ENCODE measurements around the gene SP6. TPM values are rescaled to one million over a fixed set of nuclear protein-coding genes. Genes with fewer than 3 reads are reported as not detected.

Gene SP6
- under 1 TPM; 0.07 to 0.14 TPM for total RNA-seq

DNA sequence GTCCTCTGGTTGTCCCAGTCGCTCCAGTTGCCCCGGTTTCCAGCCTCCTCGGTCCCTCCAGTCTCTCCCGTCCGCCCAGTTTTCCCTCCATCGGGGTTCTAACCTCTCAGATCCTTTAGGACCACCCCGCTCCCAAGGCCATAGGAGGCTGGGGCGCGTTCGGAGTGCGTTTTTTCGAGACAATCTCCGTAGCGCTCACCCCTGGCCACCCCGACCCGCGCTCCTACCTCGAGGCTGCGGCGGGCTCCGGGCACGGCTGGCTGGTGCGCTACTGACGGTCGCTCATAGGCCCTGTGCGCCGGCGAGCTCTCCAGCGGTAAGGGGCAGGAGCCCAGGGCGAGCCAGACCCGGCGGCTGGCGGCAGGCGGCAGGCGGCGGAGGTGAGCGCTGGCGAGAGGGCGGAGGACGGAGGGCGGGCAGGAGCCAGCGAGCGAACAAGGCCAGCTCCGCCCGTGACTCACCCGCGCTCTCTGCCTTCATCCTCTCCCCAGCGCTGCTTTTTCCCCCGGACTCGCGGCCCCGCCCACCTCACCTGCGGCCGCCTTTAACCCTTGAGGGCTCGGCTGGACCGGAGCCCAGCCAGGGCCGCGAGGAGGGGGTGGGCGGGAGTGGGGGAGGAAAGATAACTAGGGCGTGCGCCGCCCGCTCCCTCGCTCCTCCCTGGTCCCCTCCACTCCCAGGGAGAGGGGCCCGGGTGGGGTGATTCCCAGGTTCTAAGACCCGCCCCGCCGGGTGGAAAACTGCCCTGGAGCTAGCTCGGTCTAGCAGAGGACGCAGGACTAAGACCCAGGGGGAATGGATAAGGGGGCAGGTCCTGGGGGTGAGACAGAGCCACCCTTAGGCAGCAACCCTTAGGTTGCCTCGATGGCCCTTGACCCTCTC lies at the start of gene SP6:
SP6 (minus strand) TSS at position 472 of the 882 bp plus-strand sequence. CDS start 2,734 bp downstream, outside the sequence.
- Mint-ChIP-seq H3K4me3 (peak within 1 kb of the TSS; percentile 6), H3K4me1 (peaks cover 18% of the 10 kb centered on the region), H3K27ac (no peak within 1 kb of the TSS), H3K27me3 (peaks cover 76% of the 10 kb centered on the region), H3K36me3 (ENCODE audit: low read depth) (no peaks in the 10 kb centered on the region), H3K9me3 (ENCODE audit: low read depth) (no peaks in the 10 kb centered on the region)
- intact Hi-C loops (cut with DNase I, micrococcal nuclease): no loop called here
- POLR2A ChIA-PET: interaction anchor here (0.7 kb wide), 1 partner anchor 34 kb away, joined by 4 read pairs; no protein-coding TSS in a partner anchor
- CTCF ChIA-PET: interaction anchor here (0.5 to 19.9 kb wide), 5 partner anchors 10 to 103 kb away, joined by 3 to 414 read pairs (median 3); partner anchors contain the start of genes LRRC46, MRPL10 and SCRN2
- DNase-seq (peak; percentile 82), ATAC-seq (peak; percentile 92)

DNA sequence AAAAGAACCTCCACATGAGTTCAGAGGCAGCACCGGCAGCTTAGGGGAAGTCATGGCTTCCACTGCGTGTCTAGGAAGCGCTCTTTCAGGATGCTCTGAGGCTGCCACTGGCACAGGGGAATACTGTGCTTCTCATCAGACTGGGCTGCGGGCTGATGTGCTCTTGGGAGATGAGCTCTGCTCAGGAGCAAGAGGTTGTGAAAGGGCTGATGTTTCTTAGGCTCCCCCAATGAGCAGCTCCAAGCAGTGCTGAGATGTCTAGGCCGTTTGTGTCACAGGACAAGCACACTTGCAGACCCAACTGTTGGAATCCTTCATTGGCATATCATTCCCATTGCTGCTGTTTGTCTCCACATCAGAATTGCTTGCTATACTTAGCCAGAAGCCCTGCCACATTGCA lies 48.7 kb upstream of the SP6 start:
- peaks cover 16% of the 10 kb centered on the region for H3K36me3 Mint-ChIP-seq (ENCODE audit: low read depth)
- H3K9me3 Mint-ChIP-seq (ENCODE audit: low read depth): no peaks in the 10 kb centered on the region
- intact Hi-C loops (cut with DNase I, micrococcal nuclease): loop anchor here (5.0 kb wide), 2 partner anchors 123 to 797 kb away; no protein-coding TSS in a partner anchor
- POLR2A ChIA-PET: no interaction called here
- no peak overlapping the region for H3K27ac Mint-ChIP-seq
- DNase-seq (no peak), ATAC-seq (no peak)
- peaks cover 41% of the 10 kb centered on the region for H3K4me1 Mint-ChIP-seq
- no peaks in the 10 kb centered on the region for H3K27me3 Mint-ChIP-seq
- CTCF ChIA-PET: no interaction called here
- H3K4me3 Mint-ChIP-seq: no peak overlapping the region

DNA sequence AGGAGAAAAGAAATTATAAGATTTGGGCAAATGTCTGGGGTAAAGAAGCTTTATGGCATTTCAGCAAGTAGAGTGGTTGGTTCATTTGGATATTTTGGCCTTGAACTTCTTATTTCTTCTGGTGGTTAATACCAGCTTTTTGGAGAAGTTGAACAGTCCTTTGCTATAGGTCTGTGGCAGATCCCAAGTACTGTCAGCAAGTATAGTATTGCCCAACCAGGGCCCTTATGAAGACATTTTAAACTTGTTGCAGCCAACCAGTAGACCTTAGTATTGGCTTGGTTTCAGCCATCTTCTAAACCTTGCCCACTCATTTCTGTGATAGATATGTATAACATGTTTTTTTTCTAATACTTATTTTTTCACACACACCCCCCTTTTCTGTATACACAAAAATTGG lies 47.3 kb upstream of the SP6 start:
- DNase-seq (no peak), ATAC-seq (no peak)
- H3K4me1 Mint-ChIP-seq: peaks cover 49% of the 10 kb centered on the region
- no peak overlapping the region for H3K27ac Mint-ChIP-seq
- ChIA-PET POLR2A (interaction anchor here (0.6 kb wide), 1 partner anchor 43 kb away, joined by 6 read pairs; the partner anchor contains the start of gene PNPO), CTCF (interaction anchor here (0.9 to 1.6 kb wide), 4 partner anchors 9 to 73 kb away, joined by 3 to 4 read pairs (median 4); partner anchors contain the start of genes CDK5RAP3, LRRC46, MRPL10 and SCRN2)
- no peaks in the 10 kb centered on the region for H3K9me3 Mint-ChIP-seq (ENCODE audit: low read depth)
- no peak overlapping the region for H3K4me3 Mint-ChIP-seq
- intact Hi-C loops (cut with DNase I, micrococcal nuclease): loop anchor here (5.0 kb wide), 2 partner anchors 124 to 796 kb away; no protein-coding TSS in a partner anchor
- H3K27me3 Mint-ChIP-seq: no peaks in the 10 kb centered on the region
- H3K36me3 Mint-ChIP-seq (ENCODE audit: low read depth): peaks cover 18% of the 10 kb centered on the region

DNA sequence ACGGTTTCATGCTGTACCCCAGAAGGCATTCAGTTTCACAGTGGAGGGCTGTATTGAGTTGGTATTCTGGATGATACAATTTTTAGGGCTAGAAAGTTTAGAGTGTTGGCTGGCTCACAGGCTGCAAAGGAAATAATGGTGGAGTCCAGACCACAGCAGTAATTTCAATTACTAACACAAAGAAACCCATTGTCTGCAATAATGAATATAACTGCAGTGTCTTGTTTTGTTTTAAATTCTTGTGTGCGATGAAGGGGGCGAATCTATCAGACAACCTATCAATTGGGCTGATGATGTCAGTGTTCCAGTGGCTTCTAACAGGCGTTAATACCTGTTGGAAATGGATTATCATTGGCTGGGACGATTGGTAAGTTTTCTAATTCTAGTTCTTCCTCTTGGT lies 46.6 kb upstream of the SP6 start:
- H3K27me3 Mint-ChIP-seq: no peaks in the 10 kb centered on the region
- CTCF ChIA-PET: interaction anchor here (0.7 to 1.6 kb wide), 6 partner anchors 21 to 73 kb away, joined by 4 to 6 read pairs (median 4); partner anchors contain the start of genes CDK5RAP3, LRRC46, MRPL10 and SCRN2
- POLR2A ChIA-PET: interaction anchor here (0.5 to 0.6 kb wide), 2 partner anchors 44 to 205 kb away, joined by 3 to 6 read pairs; partner anchors contain the start of gene PNPO
- H3K9me3 Mint-ChIP-seq (ENCODE audit: low read depth): no peaks in the 10 kb centered on the region
- DNase-seq: no peak
- H3K36me3 Mint-ChIP-seq (ENCODE audit: low read depth): peaks cover 16% of the 10 kb centered on the region
- no peak for ATAC-seq
- H3K4me1 Mint-ChIP-seq: peaks cover 49% of the 10 kb centered on the region
- intact Hi-C loops (cut with DNase I, micrococcal nuclease): loop anchor here (5.0 kb wide), 2 partner anchors 125 to 795 kb away; no protein-coding TSS in a partner anchor
- peak overlapping the region; percentile 96 for H3K27ac Mint-ChIP-seq
- peak overlapping the region; percentile 96 for H3K4me3 Mint-ChIP-seq

DNA sequence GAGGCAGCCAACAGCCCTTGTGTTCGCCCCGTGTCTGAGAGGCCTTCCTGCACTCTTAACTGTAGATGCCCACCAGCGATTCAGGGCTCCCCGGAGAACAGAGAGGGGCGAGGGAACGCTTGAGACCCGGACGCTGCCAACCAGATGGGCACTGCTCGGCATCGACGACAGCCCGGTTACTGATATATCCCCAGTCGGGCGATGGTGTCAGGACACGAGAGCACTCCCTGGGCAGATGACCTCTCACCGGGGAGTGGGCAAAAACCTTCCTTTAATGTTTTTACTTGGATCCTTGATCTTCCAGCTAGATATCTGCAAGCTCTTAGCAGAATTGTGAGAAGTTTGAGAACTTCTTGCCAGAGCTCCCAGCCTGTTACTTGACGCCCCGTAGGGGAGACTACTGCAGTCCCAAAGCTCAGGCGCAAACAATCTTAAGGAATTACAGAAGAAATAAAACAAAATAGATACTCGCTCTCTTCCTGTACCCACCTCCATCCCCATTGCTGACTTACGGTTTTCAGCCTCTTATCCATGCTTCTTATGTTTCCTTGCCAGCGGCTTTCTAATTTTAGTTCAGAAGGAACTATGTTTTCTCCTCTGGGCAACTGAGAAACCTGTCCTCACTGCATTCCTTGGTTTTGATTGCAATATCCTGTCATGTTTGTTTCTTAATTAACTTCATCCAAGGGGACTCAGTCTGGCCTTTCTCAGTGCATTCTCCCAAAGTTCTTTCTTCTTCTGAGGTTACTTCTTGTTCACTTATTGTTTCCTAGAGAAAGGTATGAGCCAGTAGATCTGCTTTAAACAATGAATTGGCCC lies 45.9 kb upstream of the SP6 start:
- intact Hi-C loops (cut with DNase I, micrococcal nuclease): loop anchor here (1.0 to 5.0 kb wide), 11 partner anchors 44 to 995 kb away; partner anchors contain the start of genes PNPO (in 2 of the 2), ATP5MC1 (in 1 of the 2), CBX1 (in 1 of the 2) and KPNB1 (in 1 of the 2)
- DNase-seq (no peak), ATAC-seq (no peak)
- ChIA-PET POLR2A (interaction anchor here (0.5 kb wide), 1 partner anchor 204 kb away, joined by 3 read pairs; no protein-coding TSS in a partner anchor), CTCF (interaction anchor here (0.6 to 1.1 kb wide), 7 partner anchors 22 to 74 kb away, joined by 3 to 6 read pairs (median 4); partner anchors contain the start of genes CDK5RAP3 and SCRN2)
- no peaks in the 10 kb centered on the region for H3K9me3 Mint-ChIP-seq (ENCODE audit: low read depth)
- peaks cover 16% of the 10 kb centered on the region for H3K36me3 Mint-ChIP-seq (ENCODE audit: low read depth)
- peak overlapping the region; percentile 96 for H3K4me3 Mint-ChIP-seq
- H3K4me1 Mint-ChIP-seq: peaks cover 44% of the 10 kb centered on the region
- H3K27ac Mint-ChIP-seq: peak overlapping the region; percentile 96
- H3K27me3 Mint-ChIP-seq: no peaks in the 10 kb centered on the region

DNA sequence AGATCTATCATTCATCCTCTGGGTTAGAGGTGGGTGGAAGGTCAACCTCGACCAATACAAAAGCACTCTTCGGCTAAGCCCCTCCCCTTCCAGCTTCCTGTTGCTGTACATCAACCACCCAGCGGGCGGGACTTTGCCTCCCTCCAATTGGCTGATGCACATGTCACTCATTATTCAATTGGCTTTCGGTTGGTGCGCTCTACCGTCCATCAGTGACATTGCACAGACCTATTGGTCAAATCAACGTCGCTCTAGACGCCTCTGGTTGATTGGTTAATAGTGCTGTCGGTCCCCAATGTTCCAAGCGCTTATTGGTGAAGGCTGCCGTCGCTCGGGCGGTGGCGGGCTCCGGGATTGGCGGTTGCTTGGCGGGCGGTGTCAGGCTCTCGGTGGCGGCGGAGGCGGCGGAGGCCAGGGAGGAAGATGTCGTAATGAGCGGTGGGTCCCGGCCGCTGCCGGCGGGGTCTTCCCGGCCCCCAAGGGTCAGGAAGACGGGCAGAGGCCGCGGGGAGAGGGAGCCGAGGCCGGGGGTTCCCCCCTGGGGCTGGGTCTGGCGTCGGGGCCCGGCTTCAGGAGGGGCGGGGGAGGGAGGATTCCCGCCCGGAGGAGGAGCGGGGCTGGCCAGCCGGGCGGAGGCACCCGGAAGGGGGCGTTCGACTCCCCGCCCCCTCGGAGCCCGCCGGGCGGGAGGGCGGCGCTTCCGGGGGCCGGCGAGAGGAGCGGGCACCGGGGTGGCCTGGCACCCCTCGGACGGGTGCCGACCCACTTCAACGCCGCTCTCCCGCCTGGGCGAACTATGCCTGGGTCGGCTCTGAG lies 45.1 kb upstream of the SP6 start, which contains the start of gene SP2:
SP2 (plus strand) TSS at position 381 of the 816 bp plus-strand sequence; CDS start at position 432, 51 bp downstream.
- peak within 1 kb of the TSS; percentile 96 for H3K27ac Mint-ChIP-seq
- intact Hi-C loops (cut with DNase I, micrococcal nuclease): loop anchor here (1.0 to 5.0 kb wide), 12 partner anchors 45 to 996 kb away; partner anchors contain the start of genes PNPO (in 2 of the 2), SCRN2 (in 2 of the 2), ATP5MC1 (in 1 of the 2) and CBX1 (in 1 of the 2)
- CTCF ChIA-PET: interaction anchor here (0.6 to 1.7 kb wide), 20 partner anchors 33 to 723 kb away, joined by 3 to 17 read pairs (median 4); partner anchors contain the start of genes CDK5RAP3, LRRC46, MRPL10 and SCRN2
- peak; percentile 99 for DNase-seq
- H3K27me3 Mint-ChIP-seq: no peaks in the 10 kb centered on the region
- POLR2A ChIA-PET: interaction anchor here (0.5 to 1.5 kb wide), 17 partner anchors 12 to 247 kb away, joined by 3 to 22 read pairs (median 4); partner anchors contain the start of genes CDK5RAP3, KPNB1, LRRC46 and MRPL10
- peak within 1 kb of the TSS; percentile 96 for H3K4me3 Mint-ChIP-seq
- ATAC-seq: peak; percentile 94
- H3K9me3 Mint-ChIP-seq (ENCODE audit: low read depth): no peaks in the 10 kb centered on the region
- H3K4me1 Mint-ChIP-seq: peaks cover 46% of the 10 kb centered on the region
- H3K36me3 Mint-ChIP-seq (ENCODE audit: low read depth): peaks cover 16% of the 10 kb centered on the region

DNA sequence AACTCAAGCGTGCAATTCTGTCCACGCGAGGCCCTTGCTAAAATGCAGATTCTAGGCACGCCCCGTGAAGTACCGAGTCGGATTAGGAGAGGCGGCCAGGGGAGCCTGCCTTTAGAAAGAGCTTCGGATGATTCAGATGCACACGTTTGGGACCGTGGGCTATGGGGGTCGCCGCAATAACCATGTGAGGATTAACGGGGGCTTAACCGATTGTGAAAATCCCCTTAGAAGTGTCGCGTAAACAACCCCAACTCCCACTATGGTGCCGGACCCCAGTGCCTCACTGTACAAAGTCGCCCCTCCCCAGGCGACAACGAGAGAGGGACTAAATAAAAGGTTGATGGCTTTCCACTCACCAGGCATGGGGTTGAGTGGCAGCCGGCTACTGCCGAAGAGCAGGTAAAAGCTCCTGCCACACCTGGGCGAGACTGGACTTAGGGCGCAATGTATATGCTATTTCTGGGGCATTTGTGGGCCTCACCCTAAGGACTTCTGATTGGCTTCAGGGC lies 44.4 kb upstream of the SP6 start:
- no peaks in the 10 kb centered on the region for H3K27me3 Mint-ChIP-seq
- intact Hi-C loops (cut with DNase I, micrococcal nuclease): loop anchor here (1.0 to 5.0 kb wide), 3 partner anchors 54 to 793 kb away; partner anchors contain the start of gene SCRN2 (in 2 of the 2)
- H3K36me3 Mint-ChIP-seq (ENCODE audit: low read depth): peaks cover 16% of the 10 kb centered on the region
- CTCF ChIA-PET: interaction anchor here (0.7 to 1.7 kb wide), 14 partner anchors 33 to 724 kb away, joined by 3 to 17 read pairs (median 4); partner anchors contain the start of genes CDK5RAP3, LRRC46, MRPL10 and SCRN2
- ATAC-seq: no peak
- POLR2A ChIA-PET: interaction anchor here (0.5 to 1.5 kb wide), 18 partner anchors 11 to 246 kb away, joined by 3 to 22 read pairs (median 4); partner anchors contain the start of genes CDK5RAP3, KPNB1, LRRC46 and MRPL10
- peaks cover 43% of the 10 kb centered on the region for H3K4me1 Mint-ChIP-seq
- H3K4me3 Mint-ChIP-seq: peak overlapping the region; percentile 96
- peak; percentile 61 for DNase-seq
- H3K27ac Mint-ChIP-seq: peak overlapping the region; percentile 94
- no peaks in the 10 kb centered on the region for H3K9me3 Mint-ChIP-seq (ENCODE audit: low read depth)

DNA sequence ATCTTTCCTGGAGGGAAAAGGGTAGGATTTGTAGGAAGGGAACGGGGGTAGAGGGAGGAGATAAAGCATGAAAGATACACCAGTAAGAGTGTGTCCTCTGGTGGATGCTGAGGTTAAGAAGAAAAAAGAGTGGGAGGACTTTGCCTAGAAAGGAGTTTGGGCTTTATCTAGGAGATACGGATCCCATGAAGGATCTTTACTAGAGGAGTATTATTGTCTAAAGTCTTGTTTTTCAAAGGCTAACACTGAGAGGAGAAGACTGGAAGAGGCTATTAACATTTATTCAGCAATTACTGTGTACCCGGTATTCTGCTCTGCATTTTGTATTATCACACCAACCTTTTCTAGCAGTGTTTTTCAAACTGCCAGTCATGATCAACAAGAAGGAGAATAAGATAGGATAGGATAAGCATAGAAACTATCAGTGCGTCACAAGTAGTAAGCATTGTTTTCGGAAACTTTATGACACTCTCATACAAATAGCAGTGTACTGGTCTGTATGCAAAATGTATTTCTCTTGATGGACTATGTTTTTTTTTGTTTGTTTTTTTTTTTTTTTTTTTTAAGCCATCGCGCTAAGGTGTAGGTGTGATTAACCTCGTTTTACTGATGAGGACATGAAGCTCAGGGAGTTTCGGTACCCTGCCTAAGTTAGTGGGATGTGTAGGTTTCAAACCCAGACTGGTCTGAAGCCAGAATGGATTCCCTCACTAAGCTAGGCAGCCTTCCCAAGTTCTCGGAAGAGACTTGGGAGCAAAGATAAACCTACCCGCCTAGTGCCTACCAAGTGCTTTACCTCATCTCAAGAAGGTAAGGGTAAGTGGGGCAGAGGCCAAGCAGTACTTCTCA lies 43.8 kb upstream of the SP6 start:
- Mint-ChIP-seq H3K36me3 (ENCODE audit: low read depth) (peaks cover 14% of the 10 kb centered on the region), H3K4me3 (peak overlapping the region; percentile 96), H3K27me3 (no peaks in the 10 kb centered on the region), H3K27ac (peak overlapping the region; percentile 94), H3K4me1 (peaks cover 38% of the 10 kb centered on the region), H3K9me3 (ENCODE audit: low read depth) (no peaks in the 10 kb centered on the region)
- ChIA-PET POLR2A (interaction anchor here (0.6 to 1.5 kb wide), 13 partner anchors 10 to 202 kb away, joined by 3 to 22 read pairs (median 4); partner anchors contain the start of genes CDK5RAP3, LRRC46, MRPL10 and PNPO), CTCF (interaction anchor here (0.7 to 17.0 kb wide), 12 partner anchors 32 to 724 kb away, joined by 3 to 414 read pairs (median 4); partner anchors contain the start of genes CDK5RAP3, LRRC46, MRPL10 and SCRN2)
- intact Hi-C loops (cut with DNase I, micrococcal nuclease): loop anchor here (1.0 to 5.0 kb wide), 3 partner anchors 53 to 792 kb away; partner anchors contain the start of gene SCRN2 (in 2 of the 2)
- DNase-seq (no peak), ATAC-seq (no peak)

Measured in activated CD4-positive, alpha-beta T cell treated with anti-CD3 and anti-CD28 coated beads for 36 hours (primary cell).